ENCODE results near the gene PHLDB2.
"Not testable (repeated sequence)": the region's sequence is repeated elsewhere in the genome, so short reads cannot be mapped to it uniquely, and the experiment has no call there.

PHLDB2 gene

DNA sequence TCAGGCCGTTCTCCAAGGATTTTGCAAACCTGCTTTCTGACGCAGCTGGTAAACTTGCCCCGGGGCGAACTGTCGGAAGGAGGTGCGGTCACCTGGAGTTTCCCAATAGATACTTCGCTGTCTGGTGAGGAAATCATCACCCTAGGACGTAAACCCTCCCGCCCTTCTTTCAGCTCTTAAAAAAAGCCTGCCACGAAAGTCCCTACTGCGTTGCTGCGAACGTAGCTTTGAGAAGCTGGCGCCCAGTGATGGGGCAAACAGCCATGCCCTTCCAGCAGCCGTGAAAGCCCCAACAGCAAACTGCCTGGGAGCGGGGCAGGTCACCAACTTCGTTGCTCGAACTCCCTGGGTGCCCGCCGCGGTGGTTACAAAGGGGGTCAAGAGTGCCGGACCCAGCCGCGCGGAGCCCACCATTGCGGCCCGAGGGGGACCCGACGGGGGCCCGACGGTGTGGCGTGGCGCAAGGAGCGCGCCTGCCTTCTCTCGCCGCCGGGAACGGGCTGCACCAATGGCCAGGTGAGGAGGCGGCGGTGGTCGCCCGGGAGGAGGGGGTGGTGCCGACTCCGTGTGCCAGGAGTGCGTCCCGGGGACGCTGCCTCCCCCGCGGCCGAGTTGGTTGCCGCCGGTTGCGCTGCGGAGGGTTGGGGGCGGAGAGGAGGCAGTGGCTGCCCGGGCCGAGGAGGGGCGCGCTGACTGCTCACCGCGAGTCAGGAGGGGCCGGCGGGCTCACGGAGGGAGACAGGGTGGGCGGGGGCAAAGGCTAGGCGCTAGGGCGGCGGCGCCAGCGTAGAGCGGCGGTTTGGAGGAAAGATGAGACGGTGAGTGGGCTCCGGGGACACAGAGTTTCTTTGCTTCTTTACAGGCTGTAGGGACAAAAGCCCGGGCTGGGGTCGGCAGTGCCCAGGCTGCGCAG lies at the start of gene PHLDB2:
TSS of gene PHLDB2 (plus strand) at position 205 of the 913 bp plus-strand sequence. CDS start 24,813 bp downstream, outside the sequence.
- DNase-seq (ENCODE audit: low spot score), result no peak

DNA sequence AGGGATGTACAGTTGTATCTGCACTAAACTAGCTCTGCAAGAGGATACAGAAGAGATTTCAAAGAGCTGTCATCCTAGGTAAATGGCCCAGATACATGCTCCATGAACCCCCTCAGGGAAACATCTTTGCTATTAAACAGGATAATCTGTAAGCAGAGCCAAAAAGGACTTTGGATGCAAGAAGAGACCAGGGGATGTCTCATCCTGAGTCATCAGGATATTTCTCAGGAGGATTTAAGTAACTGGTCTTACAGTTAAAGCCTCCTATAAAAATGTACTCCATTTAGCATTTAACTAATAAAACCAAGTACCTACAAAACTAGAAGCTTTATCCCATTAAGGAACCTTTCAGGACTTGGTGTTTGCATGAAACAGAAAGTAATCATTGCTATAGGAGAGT lies 48.2 kb upstream of the PHLDB2 start:
- no peak for DNase-seq (ENCODE audit: low spot score)

DNA sequence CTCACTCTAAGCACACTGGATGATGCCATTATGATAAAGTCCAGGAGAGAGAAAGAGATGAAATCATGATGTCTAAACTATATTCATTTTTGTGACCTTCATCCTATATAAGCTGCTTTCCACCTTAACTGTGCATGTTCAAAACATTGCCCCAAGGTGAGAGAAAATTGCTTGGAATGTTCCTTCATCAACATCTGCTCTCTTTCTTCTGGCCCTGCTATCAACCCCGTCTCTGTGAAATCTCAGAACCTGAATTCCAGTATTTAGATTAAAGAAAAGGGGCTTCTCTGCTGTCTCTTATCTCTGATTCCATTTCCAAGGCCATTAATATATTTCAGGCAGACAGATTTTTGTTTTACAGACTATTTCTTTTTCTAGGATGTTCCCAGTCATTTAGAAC lies 47.3 kb upstream of the PHLDB2 start:
- no peak for DNase-seq (ENCODE audit: low spot score)

- no peak for DNase-seq (ENCODE audit: low spot score)
Measured at GRCh38 chr3:111812701-111813100, 46.4 kb upstream of the PHLDB2 start.

DNA sequence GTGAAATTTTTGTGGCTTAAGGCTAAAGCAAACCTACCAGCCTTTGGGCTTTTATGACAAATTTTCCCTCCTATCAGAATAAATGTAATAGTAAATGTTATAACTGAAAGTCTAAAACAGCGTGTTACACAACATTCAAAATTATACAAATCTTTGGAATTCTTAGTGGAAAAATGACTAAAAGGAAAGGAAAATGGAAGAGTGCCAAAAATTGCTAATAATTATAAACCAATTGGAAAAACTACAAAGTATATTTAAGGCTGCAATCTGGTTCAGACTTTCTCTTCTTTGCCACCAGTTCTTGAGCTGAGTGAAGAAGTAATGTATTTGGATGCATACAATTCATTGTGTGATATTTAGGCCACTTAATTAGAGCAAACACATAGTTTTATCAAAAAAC lies 45.6 kb upstream of the PHLDB2 start:
- DNase-seq (ENCODE audit: low spot score), result no peak

DNA sequence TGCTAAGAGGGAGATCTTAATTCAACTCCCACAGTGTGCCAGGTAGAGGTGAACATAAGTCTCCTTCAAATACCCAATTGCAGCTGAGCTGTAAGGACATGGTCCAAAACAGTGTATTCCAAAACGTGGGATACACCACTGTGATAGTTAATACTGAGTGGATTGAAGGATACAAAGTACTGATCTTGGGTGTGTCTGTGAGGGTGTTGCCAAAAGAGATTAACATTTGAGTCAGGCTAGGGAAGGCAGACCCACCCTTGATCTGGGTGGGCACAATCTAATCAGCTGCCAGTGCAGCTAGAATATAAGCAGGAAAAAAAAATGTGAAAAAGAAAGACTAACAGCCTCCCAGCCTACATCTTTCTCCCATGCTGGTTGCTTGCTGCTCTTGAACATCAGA lies 45.1 kb upstream of the PHLDB2 start:
- DNase-seq (ENCODE audit: low spot score), result no peak

DNA sequence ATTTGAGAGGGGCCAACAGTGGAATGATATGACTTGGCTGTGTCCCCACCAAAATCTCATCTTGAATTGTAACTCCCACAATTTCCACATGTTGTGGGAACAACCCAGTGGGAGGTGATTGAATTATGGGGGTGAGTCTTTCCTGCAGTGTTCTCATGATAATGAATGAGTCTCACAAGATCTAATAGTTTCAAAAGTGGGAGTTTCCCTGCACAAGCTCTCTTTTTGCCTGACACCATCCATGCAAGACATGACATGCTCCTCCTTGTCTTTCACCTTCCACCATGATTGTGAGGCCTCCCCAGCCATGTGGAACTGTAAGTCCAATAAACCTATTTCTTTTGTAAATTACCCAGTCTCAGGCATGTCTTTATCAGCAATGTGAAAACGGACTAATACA lies 42.3 kb upstream of the PHLDB2 start:
- not testable (repeated sequence) for DNase-seq (ENCODE audit: low spot score)

DNA sequence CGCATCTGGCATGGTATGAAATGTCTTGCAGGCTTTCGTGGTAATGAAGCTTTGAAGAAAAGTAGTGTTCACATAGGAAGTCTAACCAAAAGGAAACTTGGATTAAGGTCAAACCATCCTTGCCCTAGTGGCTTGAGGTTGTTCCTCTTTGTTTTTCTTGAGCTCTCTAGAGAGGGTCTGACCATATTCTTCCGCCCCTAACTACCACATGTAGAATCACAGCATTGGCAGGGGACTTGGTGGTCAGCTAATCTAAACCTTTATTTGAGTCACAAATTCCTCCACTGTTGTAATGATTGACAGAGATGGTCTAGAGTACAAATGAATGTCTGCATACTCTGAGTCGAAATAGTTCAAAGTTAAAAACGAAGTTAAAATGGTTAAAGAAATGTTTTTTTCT lies 39.1 kb upstream of the PHLDB2 start:
- DNase-seq (ENCODE audit: low spot score), result no peak

DNA sequence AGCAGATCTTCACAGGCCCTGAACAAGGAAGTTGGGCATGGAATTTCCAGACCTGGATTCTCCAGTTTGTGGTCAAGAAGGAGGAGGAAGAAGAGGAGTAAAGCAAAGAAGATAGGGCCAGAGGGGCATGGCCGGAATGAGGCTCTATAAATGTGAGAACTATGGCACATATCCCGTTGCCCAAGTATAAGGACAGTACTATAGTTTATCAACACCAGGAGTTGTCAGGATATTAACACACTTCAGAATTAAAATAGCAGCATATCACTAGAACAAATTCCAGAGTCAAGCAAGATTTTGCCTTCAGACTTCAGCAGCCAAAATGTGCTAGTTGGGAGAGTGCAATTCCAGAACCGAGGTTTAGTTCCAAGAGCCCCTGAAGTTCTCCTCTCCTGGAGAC lies 38.4 kb upstream of the PHLDB2 start:
- DNase-seq (ENCODE audit: low spot score), result no peak

DNA sequence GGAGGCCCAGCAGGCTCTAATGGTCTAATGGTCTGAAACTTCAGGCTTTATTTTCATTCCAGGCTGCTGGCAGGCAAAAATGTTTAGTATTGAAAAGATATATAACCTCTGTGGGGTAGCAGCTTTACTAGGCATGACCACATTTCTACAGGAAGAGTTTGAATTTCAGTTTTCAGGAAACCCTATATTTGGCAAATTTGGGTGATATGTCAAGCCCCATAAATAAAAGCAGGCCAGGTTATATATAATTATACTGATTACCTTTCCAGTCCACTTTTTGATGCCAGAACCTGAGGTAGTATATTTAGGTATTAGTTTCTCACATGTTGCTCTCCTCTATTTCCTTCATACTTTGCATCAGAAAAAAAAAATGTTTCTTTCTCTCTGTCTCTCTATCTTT lies 37.2 kb upstream of the PHLDB2 start:
- no peak for DNase-seq (ENCODE audit: low spot score)

- DNase-seq (ENCODE audit: low spot score), result no peak
Measured at GRCh38 chr3:111822804-111823203, 36.3 kb upstream of the PHLDB2 start.

DNA sequence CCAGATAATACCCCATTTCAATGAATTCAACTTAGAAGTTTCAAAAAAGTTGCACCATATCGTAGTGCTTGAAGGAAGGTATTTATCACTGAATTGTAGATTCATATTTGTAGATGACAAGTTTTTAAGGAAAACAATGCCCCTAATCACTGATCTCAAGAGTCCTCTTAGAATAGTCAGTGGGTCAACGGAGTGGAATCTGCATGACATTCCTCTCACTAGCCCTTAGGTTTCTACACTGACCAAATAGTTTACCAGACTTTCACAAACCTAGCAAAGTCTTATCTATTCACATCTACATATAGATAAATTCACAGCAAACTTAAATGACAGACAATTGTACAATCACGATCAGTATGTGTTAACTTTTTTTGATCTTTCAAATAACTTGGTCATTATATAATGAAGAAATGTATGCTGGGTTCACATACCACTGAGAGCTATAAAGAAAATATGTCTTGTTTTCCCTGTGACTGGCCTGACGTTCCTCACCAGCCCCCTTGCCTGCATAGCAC lies 35.7 kb upstream of the PHLDB2 start:
- DNase-seq (ENCODE audit: low spot score), result no peak

DNA sequence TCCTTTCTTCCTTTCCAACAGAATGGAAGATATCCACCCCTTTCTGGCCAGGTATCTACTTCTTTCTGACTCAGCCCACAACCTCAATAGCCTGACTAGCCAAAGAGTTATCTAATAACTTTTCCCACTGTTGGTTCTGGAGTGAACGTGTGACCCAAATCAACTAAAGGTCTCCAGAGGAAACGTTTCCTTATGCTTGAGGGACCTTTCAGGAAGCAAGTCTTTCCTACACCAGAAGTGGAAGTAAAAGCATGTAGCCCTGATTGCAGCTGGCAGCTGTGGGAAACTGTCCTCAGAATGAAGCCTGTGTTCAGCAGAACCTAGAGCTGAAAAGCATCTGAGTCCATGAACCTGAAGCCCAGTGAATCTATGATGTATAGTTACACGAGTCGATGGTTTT lies 34.7 kb upstream of the PHLDB2 start:
- no peak for DNase-seq (ENCODE audit: low spot score)

DNA sequence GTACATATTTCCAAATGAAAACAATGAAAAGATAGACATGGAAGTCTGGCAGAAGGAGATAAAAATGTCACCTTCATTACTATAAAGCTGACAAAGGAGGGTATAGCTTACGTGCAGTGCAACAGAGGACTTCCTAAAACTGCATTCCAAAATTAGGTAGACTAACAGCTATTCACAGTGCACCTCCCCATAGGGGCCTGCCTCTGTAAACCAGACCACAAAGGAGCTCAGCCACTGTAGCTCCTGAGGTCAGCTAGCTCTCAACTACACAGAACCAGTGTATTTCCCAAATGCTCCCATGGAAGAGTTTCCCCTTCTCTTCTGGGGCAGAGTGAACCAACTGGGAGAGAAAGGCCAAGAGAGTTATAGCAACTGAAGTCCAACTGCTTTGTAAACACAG lies 31.2 kb upstream of the PHLDB2 start:
- no peak for DNase-seq (ENCODE audit: low spot score)

- no peak for DNase-seq (ENCODE audit: low spot score)
Measured at GRCh38 chr3:111828530-111828929, 30.5 kb upstream of the PHLDB2 start.

GRCh38 chr3:111829023-111829422 lies 30.0 kb upstream of the PHLDB2 start:
- no peak for DNase-seq (ENCODE audit: low spot score)

DNA sequence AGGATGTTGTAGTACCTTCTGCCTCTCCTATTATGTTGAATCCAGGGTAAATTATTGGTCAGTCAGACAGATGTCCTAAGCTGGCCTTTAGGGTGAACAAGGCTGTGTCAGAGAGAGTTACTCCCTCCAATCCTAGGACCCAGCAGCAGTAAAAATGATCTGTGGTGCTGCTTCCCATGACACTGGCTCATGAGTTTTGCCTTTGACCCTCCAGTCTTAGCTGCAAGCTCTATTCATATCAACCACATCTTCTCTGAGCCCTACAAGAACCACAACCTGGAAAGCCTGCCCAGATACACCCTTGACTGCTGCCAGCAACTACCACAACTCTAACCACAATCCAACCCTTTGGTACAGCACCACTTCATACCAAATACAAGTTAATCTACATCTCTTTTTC lies 27.2 kb upstream of the PHLDB2 start:
- DNase-seq (ENCODE audit: low spot score), result no peak

DNA sequence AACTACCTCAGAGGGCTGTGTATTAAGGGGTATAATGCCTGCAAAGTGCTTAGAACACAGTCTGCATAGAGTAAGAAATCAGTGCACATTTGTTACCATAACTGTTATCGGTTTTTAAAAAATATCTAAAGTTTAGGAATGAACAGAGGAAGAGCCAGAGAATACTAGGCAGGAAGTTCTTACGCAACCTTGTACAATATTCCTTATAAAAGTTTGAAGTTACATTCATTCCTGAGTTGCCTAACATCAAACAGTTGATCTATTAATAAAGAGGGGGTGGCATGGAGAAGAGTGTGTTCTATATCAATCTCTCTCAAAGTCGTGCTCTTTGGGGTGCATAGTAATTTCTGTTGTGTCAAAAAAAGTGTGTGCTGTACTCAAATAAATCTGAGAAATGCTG lies 22.0 kb upstream of the PHLDB2 start:
- DNase-seq (ENCODE audit: low spot score), result no peak

- no peak for DNase-seq (ENCODE audit: low spot score)
Measured at GRCh38 chr3:111838133-111838532, 20.9 kb upstream of the PHLDB2 start.

DNA sequence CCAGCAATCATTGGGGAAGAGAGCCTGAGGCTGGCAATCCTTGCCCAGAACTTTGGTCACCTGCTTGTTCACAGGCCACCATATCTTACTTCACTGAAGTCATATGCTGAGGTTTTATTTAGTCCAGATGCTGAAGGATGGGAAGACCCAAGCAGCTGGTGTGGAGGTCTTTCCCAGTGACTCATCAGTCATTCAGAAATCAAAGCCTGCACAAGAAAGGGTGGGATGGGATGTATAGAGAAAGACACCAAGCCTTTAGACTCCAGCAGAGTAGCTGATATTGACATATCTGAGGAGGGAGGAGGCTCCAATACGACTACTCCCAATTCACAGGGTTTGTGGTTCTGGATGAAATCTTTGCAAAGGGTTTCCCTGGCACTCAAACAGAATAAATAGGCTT lies 13.0 kb upstream of the PHLDB2 start:
- DNase-seq (ENCODE audit: low spot score), result no peak

DNA sequence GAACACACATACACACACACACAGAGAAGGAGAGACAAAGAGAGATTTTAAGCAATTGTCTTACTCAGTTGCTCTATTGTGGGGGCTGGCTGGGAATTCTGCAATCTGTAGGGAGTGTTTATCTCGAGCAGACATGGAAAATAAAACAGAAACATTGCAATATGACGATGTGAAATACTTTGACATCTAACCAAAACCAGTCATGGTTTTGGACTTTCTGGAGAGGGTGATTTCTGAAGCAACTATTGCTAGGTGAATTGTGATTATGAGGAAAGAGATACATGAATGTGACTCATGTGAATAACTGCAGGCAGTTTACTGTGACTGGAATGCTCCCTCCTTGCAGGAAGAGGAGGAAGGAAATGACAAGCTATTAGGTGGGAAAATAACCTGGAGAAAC lies 12.3 kb upstream of the PHLDB2 start:
- DNase-seq (ENCODE audit: low spot score), result no peak

DNA sequence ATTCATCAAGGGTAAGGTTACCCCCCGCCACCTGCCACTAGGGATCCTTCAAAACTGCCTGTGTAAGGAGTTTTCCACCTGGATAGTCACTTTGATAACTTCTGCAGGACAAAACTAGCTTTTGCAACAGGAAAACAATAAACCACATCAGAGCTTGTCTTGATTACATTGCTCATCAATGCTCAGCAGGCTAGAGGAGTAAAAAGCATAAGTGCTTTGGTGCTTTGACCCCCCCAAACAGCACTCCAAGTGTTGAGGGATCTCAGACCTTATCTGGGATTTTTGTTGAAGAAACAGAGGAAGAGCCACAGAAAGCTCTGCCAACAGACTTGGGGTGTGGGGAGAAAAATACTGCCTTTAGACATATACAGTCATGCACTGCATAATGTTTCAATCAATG lies 10.8 kb upstream of the PHLDB2 start:
- DNase-seq (ENCODE audit: low spot score), result no peak

- DNase-seq (ENCODE audit: low spot score), result no peak
Measured at GRCh38 chr3:111848778-111849177, 10.3 kb upstream of the PHLDB2 start.

DNA sequence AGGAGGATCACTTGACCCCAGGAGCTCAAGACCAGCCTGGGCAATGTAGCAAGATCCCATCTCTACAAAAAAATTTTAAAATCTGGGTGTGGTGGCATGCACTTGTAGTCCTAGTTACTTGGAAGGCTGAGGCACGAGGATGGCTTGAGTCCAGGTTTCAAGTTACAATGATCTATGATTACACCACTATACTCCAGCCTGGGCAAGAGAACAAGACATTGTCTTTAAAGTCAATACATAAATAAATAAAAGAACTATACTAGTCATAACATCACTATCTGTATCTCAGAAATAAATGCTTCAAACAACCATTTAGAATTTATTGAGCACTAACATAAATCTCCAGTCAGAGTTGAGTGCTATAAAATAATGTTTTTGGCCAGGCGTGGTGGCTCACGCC lies 8.5 kb upstream of the PHLDB2 start:
- no peak for DNase-seq (ENCODE audit: low spot score)

All from hematopoietic multipotent progenitor cell treated with erythropoietin and hydrocortisone succinate and interleukin-3 and kit ligand, for 15 days (in vitro differentiated cells).